ENCODE data around the gene PTTG1IP.
A peak's percentile ranks its signal among the peaks of the same experiment; 100 is the strongest.
"Not testable (repeated sequence)": the region's sequence is repeated elsewhere in the genome, so short reads cannot be mapped to it uniquely, and the experiment has no call there.

Gene PTTG1IP

DNA sequence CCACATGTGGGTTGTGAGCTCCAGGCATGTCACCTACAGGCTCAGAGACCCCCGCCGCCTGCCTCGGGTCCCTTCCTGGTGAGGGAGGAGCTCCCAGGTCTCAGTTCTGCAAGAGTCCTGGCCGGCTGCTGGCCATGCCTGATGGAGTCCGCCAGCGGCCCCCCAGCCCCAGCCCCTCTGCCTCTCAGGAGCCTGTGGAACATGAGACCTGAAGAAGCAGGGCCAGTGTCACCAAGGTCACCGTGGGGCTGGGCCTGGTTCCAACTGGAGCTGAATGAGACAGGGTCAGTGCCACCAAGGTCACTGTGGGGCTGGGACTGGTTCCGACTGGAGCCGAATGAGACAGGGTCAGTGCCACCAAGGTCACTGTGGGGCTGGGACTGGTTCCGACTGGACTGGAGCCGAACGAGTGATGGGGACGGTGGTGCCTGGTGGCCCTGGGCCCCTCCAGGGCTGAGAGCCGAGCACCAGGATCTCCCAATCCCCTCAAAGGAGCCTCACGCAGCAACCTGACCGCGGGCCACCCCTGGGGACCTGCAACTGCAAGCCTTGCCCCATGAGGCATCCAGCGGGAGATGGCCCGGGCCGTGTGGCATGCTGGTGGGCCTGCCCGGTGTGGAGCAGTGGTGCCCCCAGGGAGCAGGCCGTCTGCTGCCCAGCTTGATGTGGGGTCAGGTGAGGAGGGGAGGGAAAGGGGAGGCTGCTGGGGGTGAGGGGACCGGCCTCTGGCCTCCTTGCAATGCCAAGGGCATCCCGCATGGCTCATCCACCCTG lies 14.5 kb upstream of the PTTG1IP start:
- no peak for DNase-seq
- in situ Hi-C loops (cut with MboI; ENCODE audit: low pct_unique_long_range_greater_than_20kb, low sequenced_read_pairs): loop anchor here (25.0 kb wide), 1 partner anchor 526 kb away; the partner anchor contains the start of gene TRPM2

DNA sequence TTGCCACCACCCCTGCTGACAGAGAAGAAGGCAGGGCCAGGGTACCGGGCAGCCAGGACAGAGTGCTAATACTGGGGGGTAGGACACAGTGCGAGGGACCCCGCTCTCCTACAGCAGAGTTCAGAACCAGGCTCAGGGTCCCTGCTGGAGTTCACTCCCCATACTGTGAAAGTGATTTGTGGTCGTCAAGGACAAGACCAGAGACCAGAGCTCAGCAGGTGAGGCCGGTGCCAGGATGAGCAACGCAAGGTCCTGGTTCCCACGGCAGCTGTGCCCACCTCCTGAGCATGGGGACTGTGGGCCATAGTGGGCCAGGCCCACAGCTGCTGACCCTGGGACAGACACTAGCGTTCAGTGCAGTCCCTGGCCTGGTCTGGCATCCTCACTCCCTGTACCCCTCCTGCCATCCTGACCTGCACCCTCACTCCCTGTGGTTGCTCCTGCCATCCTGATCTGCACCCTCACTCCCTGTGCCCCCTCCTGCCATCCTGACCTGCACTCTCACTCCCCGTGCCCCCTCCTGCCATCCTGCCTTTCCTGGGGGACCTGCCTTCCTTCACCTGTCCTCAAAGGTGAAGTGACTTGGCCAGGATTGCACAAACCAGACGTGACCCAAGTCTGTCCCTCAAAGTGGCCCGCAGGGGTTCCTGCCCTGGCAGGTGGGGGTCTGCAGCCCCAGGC lies 13.8 kb upstream of the PTTG1IP start:
- DNase-seq: no peak
- in situ Hi-C loops (cut with MboI; ENCODE audit: low pct_unique_long_range_greater_than_20kb, low sequenced_read_pairs): loop anchor here (25.0 kb wide), 1 partner anchor 525 kb away; the partner anchor contains the start of gene TRPM2

DNA sequence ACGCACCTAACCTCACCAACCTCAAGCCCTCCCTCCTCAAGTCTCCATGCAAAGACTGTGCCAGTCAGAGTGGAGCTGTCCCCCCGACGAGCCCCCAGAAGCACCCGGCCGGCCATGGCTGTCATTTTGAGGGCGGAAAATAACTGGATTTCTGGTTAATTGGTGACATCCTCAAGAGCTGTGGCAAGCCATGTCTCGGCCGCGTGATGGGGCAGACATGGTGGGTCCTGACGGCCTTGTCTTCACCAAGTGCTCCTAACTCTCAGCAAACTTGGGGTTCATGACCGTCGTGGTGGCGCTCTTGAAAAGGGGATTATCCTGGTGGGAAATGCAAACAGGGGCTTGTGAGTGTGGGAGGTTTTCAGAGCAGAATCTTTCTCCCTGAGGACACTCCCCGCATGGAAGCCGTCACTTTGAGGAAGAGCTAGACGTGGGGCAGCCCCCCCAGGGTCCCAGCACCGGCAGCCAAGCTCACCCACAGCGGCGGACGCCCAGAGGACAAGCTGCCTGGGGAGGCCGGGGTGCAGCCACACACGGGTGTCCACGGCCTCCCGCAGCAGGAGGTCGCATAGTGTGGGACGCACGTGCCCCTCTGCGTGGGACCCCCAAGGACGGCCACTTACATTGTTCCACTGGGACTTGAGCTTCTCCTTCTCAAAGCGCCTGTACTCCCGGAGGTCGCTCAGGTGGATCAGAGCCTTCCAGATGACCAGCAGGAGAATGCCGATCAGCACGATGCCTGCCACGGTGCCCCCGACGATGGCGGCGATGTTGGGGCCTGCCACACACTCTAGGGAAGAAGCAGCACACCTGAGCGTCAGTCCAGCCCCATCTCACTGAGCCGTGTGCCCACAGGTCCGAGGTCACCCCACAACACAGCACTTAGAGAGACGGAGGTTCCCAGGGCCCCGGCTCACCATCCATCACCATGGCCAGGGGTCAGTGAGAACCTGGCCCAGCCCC lies 12.9 kb upstream of the PTTG1IP start:
- DNase-seq: no peak
- in situ Hi-C loops (cut with MboI; ENCODE audit: low pct_unique_long_range_greater_than_20kb, low sequenced_read_pairs): loop anchor here (25.0 kb wide), 1 partner anchor 524 kb away; the partner anchor contains the start of gene TRPM2

DNA sequence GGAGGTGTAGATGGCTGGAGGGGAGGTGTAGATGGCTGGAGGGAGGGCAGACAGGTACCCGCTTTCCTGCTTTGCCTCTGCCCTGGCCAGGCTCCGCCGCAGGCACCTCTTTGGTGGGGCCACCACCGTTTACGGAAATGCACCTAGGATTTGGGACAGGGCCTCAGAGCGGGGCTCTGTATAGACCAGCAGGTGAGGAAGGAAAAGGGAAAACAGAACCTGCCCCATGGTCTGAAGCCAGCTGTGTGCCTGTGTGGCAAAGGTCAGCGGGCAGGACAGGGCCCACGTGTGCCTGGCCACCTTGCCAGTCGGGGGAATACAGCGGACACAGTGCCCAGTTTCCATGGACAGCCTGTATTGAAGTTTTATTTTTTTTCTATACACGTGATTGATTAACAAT lies 12.1 kb upstream of the PTTG1IP start:
- in situ Hi-C loops (cut with MboI; ENCODE audit: low pct_unique_long_range_greater_than_20kb, low sequenced_read_pairs): loop anchor here (25.0 kb wide), 1 partner anchor 523 kb away; the partner anchor contains the start of gene TRPM2
- DNase-seq: no peak

DNA sequence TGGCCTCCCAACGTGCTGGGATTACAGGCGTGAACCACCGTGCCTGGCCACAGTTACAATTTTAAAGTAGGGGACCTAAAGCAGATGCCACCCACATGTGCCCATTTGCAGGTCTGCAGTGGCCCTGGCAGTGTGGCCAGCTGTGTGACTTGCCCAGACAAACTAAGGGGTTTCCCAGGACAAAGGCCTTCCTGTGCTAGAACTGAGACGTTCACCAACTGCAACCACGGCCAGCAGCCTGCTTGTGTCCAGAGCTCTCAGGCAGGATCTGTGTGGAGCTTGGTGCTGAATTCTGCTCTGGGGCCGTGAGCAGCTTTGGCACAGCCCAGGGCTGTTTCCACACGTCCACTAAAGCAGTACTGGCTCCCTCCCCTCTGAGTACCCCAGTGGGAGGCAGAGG lies 10.6 kb upstream of the PTTG1IP start:
- DNase-seq: no peak
- in situ Hi-C loops (cut with MboI; ENCODE audit: low pct_unique_long_range_greater_than_20kb, low sequenced_read_pairs): loop anchor here (25.0 kb wide), 1 partner anchor 522 kb away; the partner anchor contains the start of gene TRPM2

DNA sequence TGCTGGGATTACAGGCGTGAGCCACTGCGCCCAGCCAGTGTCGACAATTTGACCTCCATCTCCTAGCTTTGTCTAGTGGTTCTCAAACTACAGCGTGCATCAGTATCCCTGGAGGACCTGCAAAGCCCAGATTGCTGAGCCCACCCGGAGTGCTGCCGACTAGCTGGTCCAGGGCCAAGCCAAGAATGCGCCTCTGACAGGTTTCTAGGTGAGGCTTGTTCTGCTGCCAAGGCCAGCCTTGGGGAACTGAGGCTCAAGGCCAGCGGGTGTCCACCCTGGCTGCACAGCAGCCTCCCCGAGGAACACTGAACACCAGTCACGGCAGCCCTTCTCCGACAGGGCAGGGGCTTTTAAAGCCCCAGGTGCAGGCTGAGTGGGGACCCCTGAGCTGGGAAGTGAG lies 9.8 kb upstream of the PTTG1IP start:
- in situ Hi-C loops (cut with MboI; ENCODE audit: low pct_unique_long_range_greater_than_20kb, low sequenced_read_pairs): loop anchor here (25.0 kb wide), 1 partner anchor 521 kb away; the partner anchor contains the start of gene TRPM2

DNA sequence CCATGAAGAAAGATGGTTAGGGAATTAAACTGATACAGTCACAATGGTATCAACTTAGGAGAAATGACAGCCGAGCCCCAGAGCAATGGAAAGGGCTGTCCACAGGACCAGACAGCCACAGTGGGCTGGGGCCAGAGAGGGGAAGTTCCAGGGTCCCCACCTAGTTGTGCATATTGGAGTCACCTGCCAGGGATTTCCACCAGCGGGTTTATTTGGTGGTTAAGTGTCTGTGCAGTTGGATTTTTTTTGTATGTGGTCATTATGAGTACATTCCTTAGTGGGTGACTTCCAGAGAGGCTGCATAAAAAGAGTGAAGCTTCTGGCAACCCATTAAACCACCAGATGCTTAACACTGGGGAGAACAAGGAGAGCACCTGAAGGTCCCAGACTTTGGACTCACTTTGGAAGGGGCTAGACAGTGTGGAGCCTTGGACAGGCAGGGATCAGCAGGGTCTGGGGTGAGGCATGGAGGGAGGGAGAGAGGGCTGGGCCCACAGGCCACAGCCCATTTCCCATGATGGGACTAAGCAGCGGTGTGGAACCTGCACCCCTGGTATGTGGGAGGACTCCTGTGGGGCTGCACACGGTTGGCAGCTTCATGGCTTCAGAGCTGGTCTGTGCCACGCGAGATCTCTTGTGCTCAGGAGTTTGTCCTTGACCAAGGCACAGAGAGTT lies 7.8 kb upstream of the PTTG1IP start:
- DNase-seq: no peak
- in situ Hi-C loops (cut with MboI; ENCODE audit: low pct_unique_long_range_greater_than_20kb, low sequenced_read_pairs): loop anchor here (25.0 kb wide), 1 partner anchor 519 kb away; the partner anchor contains the start of gene TRPM2

More for the DNA sequence above, 9.8 kb upstream of the PTTG1IP start:
- no peak for DNase-seq

DNA sequence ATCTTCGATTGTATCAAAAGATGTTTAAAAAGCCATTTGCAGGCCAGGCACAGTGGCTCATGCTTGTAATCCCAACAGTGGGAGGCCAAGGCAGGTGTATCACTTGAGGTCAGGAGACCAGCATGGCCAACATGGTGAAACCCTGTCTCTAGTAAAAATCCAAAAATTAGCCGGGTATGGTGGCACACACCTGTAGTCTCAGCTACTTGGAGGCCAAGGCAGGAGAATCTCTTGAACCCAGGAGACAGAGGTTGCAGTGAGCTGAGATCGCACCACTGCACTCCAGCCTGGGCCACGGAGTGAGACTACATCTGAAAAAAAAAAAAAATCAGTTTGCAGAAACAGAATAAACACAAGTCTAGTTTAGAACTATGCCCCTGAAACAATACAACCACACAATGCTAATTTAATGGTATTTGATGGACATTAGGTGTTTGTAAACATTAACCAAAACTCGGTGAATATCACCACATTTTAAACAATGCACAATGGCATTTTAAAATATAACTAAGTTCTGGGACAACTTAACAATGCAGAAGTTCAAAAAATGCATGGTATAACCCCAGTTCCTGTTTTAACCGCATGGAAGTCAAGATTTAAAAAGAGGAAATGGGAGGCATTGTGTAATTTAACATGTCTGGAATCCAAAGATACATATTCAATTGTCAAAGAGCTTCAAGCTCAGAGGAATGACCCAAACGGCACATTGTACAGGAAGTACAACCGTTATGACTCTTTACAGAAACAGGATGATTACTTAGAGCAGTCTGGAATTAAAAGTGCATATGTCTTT lies 7.1 kb upstream of the PTTG1IP start:
- DNase-seq: peak; percentile 95
- in situ Hi-C loops (cut with MboI; ENCODE audit: low pct_unique_long_range_greater_than_20kb, low sequenced_read_pairs): loop anchor here (25.0 kb wide), 1 partner anchor 518 kb away; the partner anchor contains the start of gene TRPM2

DNA sequence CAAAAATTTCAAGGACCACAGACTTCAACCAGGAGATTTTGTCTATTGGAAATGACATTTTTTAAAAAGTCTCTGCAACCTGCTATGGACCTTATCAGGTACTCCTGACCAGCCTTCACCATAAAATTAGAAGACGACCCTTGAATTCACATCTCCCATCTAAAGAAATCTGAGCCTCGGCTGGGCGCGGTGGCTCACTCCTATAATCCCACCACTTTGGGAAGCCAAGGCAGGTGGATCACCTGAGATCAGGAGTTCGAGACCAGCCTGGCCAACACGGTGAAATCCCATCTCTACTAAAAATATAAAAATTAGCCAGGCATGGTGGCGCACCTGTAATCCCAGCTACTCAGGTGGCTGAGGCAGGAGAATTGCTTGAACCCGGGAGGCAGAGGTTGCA lies 5.7 kb upstream of the PTTG1IP start:
- not testable (repeated sequence) for DNase-seq
- in situ Hi-C loops (cut with MboI; ENCODE audit: low pct_unique_long_range_greater_than_20kb, low sequenced_read_pairs): loop anchor here (25.0 kb wide), 1 partner anchor 517 kb away; the partner anchor contains the start of gene TRPM2

DNA sequence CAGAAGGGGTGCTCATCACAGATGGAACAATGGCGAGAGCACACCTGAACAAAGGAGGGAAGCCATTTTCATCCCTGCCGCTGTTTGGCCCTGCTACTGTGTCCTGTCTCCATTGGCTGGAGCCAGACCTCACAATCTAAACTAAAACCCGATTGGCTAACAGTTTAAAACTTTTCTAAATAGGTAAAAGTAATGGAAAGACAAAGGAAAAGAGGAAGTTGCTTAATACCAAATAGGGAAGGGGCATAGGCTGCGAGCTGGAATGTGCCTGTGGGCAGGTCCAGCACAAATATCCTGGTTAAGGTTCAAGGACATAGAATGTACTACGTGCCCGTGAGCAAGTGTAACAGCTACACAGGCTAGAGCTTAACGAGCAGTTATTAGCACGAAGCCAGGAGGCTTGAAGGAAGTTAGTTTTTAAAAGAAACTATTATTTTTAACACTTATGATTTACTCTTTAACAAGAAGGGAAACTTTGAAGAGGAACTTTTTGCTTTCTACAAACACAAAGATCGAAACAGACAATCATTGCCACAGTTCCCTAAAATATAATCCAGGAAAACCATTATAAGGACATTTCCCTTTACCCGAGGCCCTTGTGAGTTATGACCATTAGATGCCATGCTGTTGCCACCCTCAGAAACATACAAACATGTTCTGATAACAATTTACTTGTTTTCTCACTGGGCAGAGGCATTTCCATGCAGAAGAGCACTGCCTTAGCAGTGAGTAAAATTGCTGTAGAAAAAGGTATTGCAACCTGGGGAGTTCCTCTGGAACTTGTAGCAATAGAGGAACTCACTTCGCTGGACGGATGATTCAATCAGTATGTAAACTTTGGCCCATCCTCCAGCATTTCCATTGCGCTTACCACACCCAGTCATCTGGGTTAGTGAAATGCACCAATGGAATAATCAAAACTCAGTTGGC lies 4.8 kb upstream of the PTTG1IP start:
- peak; percentile 78 for DNase-seq
- in situ Hi-C loops (cut with MboI; ENCODE audit: low pct_unique_long_range_greater_than_20kb, low sequenced_read_pairs): loop anchor here (25.0 kb wide), 1 partner anchor 516 kb away; the partner anchor contains the start of gene TRPM2

DNA sequence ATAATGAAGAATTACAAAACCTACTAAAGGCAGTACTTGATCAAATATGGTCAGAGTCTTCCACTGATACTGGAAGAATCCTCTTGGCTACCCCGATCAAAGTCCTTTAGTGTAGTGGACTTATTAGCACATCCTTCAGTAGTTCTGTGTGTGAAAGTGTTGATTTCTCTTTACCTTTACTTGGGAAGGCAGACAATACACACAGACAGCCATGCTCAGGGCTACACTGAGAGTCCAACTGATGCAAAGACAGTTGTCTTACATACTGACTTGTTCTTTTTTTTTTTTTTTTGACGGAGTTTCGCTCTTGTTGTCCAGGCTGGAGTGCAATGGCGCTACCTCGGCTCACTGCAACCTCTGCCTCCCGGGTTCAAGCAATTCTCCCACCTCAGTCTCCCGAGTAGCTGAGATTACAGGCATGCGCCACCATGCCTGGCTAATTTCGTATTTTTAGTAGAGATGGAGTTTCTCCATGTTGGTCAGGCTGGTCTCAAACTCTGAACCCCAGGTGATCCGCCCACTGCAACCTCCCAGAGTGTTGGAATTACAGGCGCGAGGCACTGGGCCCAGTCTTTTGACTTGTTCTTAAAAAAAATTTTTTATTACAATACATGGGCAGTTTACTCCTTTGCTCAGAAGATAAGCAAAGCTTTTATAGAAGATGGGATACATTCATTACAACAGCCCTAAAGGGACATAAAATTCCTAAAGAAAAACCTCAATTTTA lies 3.5 kb upstream of the PTTG1IP start:
- in situ Hi-C loops (cut with MboI; ENCODE audit: low pct_unique_long_range_greater_than_20kb, low sequenced_read_pairs): loop anchor here (25.0 kb wide), 1 partner anchor 515 kb away; the partner anchor contains the start of gene TRPM2
- DNase-seq: no peak

DNA sequence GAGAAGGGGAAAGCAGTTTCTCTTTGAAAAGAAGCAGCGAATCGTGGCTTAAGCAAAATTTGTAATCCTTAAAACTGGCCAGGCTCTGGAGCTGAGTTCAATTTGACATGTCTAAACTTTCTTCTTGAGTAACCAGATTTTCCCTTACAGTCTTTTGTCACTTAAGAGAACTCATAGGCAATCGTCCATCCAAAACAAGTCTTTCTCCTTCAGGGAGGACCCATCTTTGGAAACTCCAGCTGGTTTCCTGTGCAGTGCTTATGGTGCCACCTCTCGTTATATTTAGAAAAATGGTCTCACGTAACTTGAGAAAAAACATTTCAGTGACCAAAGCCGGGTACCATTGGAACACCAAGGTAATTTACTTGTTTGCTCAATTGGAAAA lies 1.8 kb upstream of the PTTG1IP start:
- in situ Hi-C loops (cut with MboI; ENCODE audit: low pct_unique_long_range_greater_than_20kb, low sequenced_read_pairs): loop anchor here (25.0 kb wide), 1 partner anchor 513 kb away; the partner anchor contains the start of gene TRPM2
- peak; percentile 57 for DNase-seq

DNA sequence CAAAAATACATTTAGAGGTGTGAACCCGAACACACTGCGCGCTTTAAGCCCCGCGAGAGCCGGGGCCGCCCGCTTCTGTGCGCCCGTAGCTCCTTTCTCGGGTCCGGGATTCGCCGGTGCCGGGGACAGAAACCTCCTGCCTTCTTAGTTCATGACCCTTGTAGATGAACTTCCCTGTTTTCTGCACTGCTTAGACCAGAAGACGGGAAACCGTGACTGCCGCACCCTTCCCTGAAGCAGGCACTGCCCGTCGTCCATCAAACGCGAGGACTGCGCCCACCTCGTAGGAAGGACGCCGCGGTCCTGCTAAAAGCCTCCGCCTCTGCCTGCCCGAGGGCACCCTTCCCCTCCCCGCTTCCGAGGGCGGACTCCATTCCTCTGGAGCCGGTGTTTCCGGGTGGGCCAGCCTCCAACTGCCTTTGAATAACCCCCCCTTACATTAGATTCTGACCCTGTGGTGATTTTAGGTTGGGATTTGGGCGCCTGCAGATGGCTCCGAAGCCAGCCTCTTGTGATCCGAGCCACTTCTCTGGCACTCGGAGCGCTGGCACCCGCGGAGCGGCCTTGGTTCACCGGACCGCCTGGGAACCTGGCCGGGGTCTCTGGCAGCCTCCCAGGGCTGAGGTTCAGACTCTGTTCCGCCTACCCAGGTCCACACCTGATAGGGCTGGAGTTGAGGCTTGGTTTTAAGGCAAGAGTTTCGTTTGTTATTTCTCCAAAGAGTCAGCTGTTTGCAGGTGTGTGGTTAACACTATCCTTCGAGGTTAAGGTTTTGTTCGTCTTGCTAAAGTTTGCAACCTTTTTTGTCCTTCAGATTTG lies 1.2 kb upstream of the PTTG1IP start:
- in situ Hi-C loops (cut with MboI; ENCODE audit: low pct_unique_long_range_greater_than_20kb, low sequenced_read_pairs): loop anchor here (25.0 kb wide), 1 partner anchor 512 kb away; the partner anchor contains the start of gene TRPM2
- DNase-seq: peak; percentile 69

DNA sequence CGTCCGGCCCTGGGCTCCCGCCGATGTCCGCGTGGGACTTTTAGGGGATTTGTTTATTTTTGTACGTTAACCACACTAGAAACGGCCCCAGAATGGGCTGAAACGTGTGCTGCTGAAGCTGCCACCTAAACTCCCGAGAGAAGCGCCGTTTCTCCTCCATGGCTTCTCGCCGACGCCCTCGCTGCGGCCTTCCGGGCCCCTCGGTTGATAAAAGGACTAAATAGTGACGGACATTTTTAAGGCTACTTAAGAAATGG lies 678 bp upstream of the PTTG1IP start:
- no peak for DNase-seq
- in situ Hi-C loops (cut with MboI; ENCODE audit: low pct_unique_long_range_greater_than_20kb, low sequenced_read_pairs): no loop called here

DNA sequence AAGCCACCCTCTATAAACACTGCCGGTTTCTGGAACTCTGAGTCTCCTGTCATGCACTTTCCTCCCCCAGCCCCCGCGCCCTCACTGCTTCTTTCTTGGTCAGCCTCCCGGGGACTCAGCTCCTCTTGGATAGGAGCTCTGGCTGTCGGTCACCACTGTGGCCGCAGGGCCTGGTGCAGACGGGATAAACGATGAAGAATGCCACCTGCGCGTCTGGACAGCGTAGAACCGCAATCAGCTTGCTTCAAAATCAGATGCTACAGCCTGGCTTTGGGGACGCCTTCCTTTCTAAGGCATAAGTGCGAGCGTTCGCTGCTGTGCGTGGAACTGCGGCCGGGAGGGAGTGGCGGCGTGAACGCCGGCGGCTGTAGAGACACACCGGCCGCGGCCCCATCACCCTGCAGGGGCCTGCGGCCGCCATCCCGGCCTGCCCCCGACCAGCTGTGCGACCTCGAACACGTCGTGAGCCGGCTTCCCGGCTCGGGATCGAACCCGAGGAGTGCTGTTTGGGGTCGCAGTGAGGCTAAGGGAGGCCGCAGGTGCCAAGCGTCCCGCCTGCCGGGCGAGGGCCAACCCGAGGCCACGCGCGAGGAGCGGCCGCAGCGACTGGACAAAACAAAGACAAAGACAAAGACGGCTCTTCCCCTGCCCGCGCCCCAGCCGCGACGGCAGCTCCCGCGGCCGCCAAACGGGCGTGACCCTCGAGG lies 688 bp downstream of the PTTG1IP start:
- in situ Hi-C loops (cut with MboI; ENCODE audit: low pct_unique_long_range_greater_than_20kb, low sequenced_read_pairs): no loop called here
- DNase-seq: peak; percentile 71

Data from KBM-7 (cell line).